ENCODE measurements around the gene TSPAN9. TPM values are rescaled to one million over a fixed set of nuclear protein-coding genes. Genes with fewer than 3 reads are reported as not detected.

The TSPAN9 gene
- total RNA-seq, 1 donor from 2014 or later = 5.0 TPM

- FAIRE-seq (no peak), DNase-seq (ENCODE audit: low read depth) (peak; percentile 13)
- Histone ChIP-seq H3K27me3 (ENCODE audit: control insufficient read depth, insufficient read depth, low read length) (no peaks in the 10 kb centered on the region), H3K36me3 (ENCODE audit: control insufficient read depth, insufficient read depth, low read length) (no peaks in the 10 kb centered on the region), H3K4me3 (ENCODE audit: low read depth, low read length) (no peak overlapping the region)
- no peak for TF ChIP-seq CTCF (IDR thresholded peaks at IDR 0.05; ENCODE audit: insufficient read depth, low read length, severe bottlenecking)
These were observed 94.0 kb downstream of the TSPAN9 start for GRCh38 chr12:3171195-3171591.

GRCh38 chr12:3172124-3173007, 95.2 kb downstream of the TSPAN9 start:
- no peak for TF ChIP-seq CTCF (IDR thresholded peaks at IDR 0.05; ENCODE audit: insufficient read depth, low read length, severe bottlenecking)
- DNase-seq (ENCODE audit: low read depth) = no peak
- H3K4me3 ChIP-seq (ENCODE audit: low read depth, low read length) = no peak overlapping the region
- FAIRE-seq = no peak
- H3K36me3 ChIP-seq (ENCODE audit: control insufficient read depth, insufficient read depth, low read length) = no peaks in the 10 kb centered on the region
- H3K27me3 ChIP-seq (ENCODE audit: control insufficient read depth, insufficient read depth, low read length) = no peaks in the 10 kb centered on the region

- FAIRE-seq = no peak
- H3K27me3 ChIP-seq (ENCODE audit: control insufficient read depth, insufficient read depth, low read length) = no peaks in the 10 kb centered on the region
- TF ChIP-seq CTCF (IDR thresholded peaks at IDR 0.05; ENCODE audit: insufficient read depth, low read length, severe bottlenecking) = no peak
- no peak for DNase-seq (ENCODE audit: low read depth)
- no peak overlapping the region for H3K4me3 ChIP-seq (ENCODE audit: low read depth, low read length)
- no peaks in the 10 kb centered on the region for H3K36me3 ChIP-seq (ENCODE audit: control insufficient read depth, insufficient read depth, low read length)
These were observed 95.9 kb downstream of the TSPAN9 start for GRCh38 chr12:3173008-3173553.

- H3K36me3 ChIP-seq (ENCODE audit: control insufficient read depth, insufficient read depth, low read length) = no peaks in the 10 kb centered on the region
- FAIRE-seq (peak; percentile 40), DNase-seq (ENCODE audit: low read depth) (no peak)
- H3K27me3 ChIP-seq (ENCODE audit: control insufficient read depth, insufficient read depth, low read length) = no peaks in the 10 kb centered on the region
- no peak overlapping the region for H3K4me3 ChIP-seq (ENCODE audit: low read depth, low read length)
- no peak for TF ChIP-seq CTCF (IDR thresholded peaks at IDR 0.05; ENCODE audit: insufficient read depth, low read length, severe bottlenecking)
These were observed 96.7 kb downstream of the TSPAN9 start for GRCh38 chr12:3173912-3174311.

GRCh38 chr12:3175238-3175637, 98.1 kb downstream of the TSPAN9 start:
- FAIRE-seq (no peak), DNase-seq (ENCODE audit: low read depth) (no peak)
- no peaks in the 10 kb centered on the region for H3K36me3 ChIP-seq (ENCODE audit: control insufficient read depth, insufficient read depth, low read length)
- H3K27me3 ChIP-seq (ENCODE audit: control insufficient read depth, insufficient read depth, low read length) = no peaks in the 10 kb centered on the region
- no peak overlapping the region for H3K4me3 ChIP-seq (ENCODE audit: low read depth, low read length)
- no peak for TF ChIP-seq CTCF (IDR thresholded peaks at IDR 0.05; ENCODE audit: insufficient read depth, low read length, severe bottlenecking)
